ENCODE results near the gene RSRC2. TPM values are rescaled to one million over a fixed set of nuclear protein-coding genes. Genes with fewer than 3 reads are reported as not detected.

Gene RSRC2
- total RNA-seq, 1 experiment from 2014 or later = 68.7 TPM

- Histone ChIP-seq H2AFZ (ENCODE audit: low read depth, low read length, poor library complexity, severe bottlenecking) (no peak overlapping the region), H3K4me3 (replicated peaks in 1 of 2; ENCODE audit: low read depth in 1 of 2, low read length in 2 of 2) (no peak overlapping the region), H3K4me1 (ENCODE audit: control insufficient read depth in 1 of 2, insufficient read depth in 2 of 2, low read length in 2 of 2) (no peaks in the 10 kb centered on the region), H3K27ac (ENCODE audit: low read depth, low read length) (no peak overlapping the region), H3K36me3 (ENCODE audit: control insufficient read depth in 1 of 2, insufficient read depth in 2 of 2, low read length in 2 of 2) (peaks cover 85 to 87% of the 10 kb centered on the region in 2 experiments), H3K9ac (ENCODE audit: low read length) (no peak overlapping the region), H3K9me2 (ENCODE audit: insufficient read depth) (no peaks in the 10 kb centered on the region), H3K4me2 (ENCODE audit: low read length) (no peak overlapping the region), H3K9me3 (ENCODE audit: control insufficient read depth in 1 of 2, insufficient read depth in 1 of 2, low read depth in 1 of 2, low read length in 2 of 2) (no peaks in the 10 kb centered on the region), H4K20me1 (ENCODE audit: insufficient read depth) (peaks cover 25% of the 10 kb centered on the region; the same call in 1 of the 2 replicates), H3K27me3 (ENCODE audit: insufficient read depth, low read length) (no peaks in the 10 kb centered on the region), H3K79me2 (ENCODE audit: insufficient read depth, low read length) (peaks cover 97% of the 10 kb centered on the region)
- DNase-seq (ENCODE audit: low read depth, low spot score) = no peak
- CTCF ChIA-PET = no interaction called here
- POLR2A ChIA-PET = interaction anchor here (1.4 kb wide), 1 partner anchor 14 kb away, joined by 3 read pairs; the partner anchor contains the start of gene ZCCHC8
- RAD21 ChIA-PET (ENCODE audit: low non-redundant PET in 1 of 2, low total read pairs in 2 of 2, uncharacterized antibody in 2 of 2, unreplicated experiment in 2 of 2) = no interaction called here
- no TSS peak for BruUV-seq (replicated peaks)
- intact Hi-C loops (cut with micrococcal nuclease) = no loop called here
- no peak for ATAC-seq
- TF ChIP-seq SP1 (IDR thresholded peaks at IDR 0.05; ENCODE audit: low read depth) (no peak), POLR2AphosphoS5 (IDR thresholded peaks at IDR 0.05; ENCODE audit: low read depth, low read length) (no peak), CTCF (IDR thresholded peaks at IDR 0.05 in 2 of 3, conservative IDR thresholded peaks at IDR 0.05 in 1 of 3; ENCODE audit: borderline replicate concordance in 1 of 3, insufficient read depth in 1 of 3, low read depth in 2 of 3, low read length in 2 of 3) (no peak), ATF3 (IDR thresholded peaks at IDR 0.05) (no peak), JUND (IDR thresholded peaks at IDR 0.05) (no peak), ELF1 (IDR thresholded peaks at IDR 0.05; ENCODE audit: borderline replicate concordance, low read depth) (no peak)
These were observed 11.5 kb downstream of the RSRC2 start for GRCh38 chr12:122515275-122515674.

- ChIA-PET CTCF (no interaction called here), RAD21 (ENCODE audit: low non-redundant PET in 1 of 2, low total read pairs in 2 of 2, uncharacterized antibody in 2 of 2, unreplicated experiment in 2 of 2) (no interaction called here), POLR2A (interaction anchor here (1.2 to 3.3 kb wide), 4 partner anchors 10 to 17 kb away, joined by 4 to 14 read pairs (median 6); partner anchors contain the start of genes KNTC1, RSRC2 and ZCCHC8)
- BruUV-seq (replicated peaks) = no TSS peak
- H3K27me3 ChIP-seq (ENCODE audit: insufficient read depth, low read length) = no peaks in the 10 kb centered on the region
- H3K9me3 ChIP-seq (ENCODE audit: control insufficient read depth in 1 of 2, insufficient read depth in 1 of 2, low read depth in 1 of 2, low read length in 2 of 2) = no peaks in the 10 kb centered on the region
- H4K20me1 ChIP-seq (ENCODE audit: insufficient read depth) = peaks cover 20% of the 10 kb centered on the region; the same call in 1 of the 2 replicates
- intact Hi-C loops (cut with micrococcal nuclease) = no loop called here
- peaks cover 97% of the 10 kb centered on the region for H3K79me2 ChIP-seq (ENCODE audit: insufficient read depth, low read length)
- no peaks in the 10 kb centered on the region for H3K4me1 ChIP-seq (ENCODE audit: control insufficient read depth in 1 of 2, insufficient read depth in 2 of 2, low read length in 2 of 2)
- no peak overlapping the region for H2AFZ ChIP-seq (ENCODE audit: low read depth, low read length, poor library complexity, severe bottlenecking)
- H3K4me3 ChIP-seq (replicated peaks in 1 of 2; ENCODE audit: low read depth in 1 of 2, low read length in 2 of 2) = no peak overlapping the region
- no peak for ATAC-seq
- H3K9ac ChIP-seq (ENCODE audit: low read length) = no peak overlapping the region
- H3K27ac ChIP-seq (ENCODE audit: low read depth, low read length) = no peak overlapping the region
- no peak overlapping the region for H3K4me2 ChIP-seq (ENCODE audit: low read length)
- DNase-seq (ENCODE audit: low read depth, low spot score) = no peak
- no peaks in the 10 kb centered on the region for H3K9me2 ChIP-seq (ENCODE audit: insufficient read depth)
- peaks cover 82 to 88% of the 10 kb centered on the region in 2 experiments for H3K36me3 ChIP-seq (ENCODE audit: control insufficient read depth in 1 of 2, insufficient read depth in 2 of 2, low read length in 2 of 2)
- TF ChIP-seq SRF (IDR thresholded peaks at IDR 0.05; ENCODE audit: low read depth) = no peak
- TF ChIP-seq SIN3A (IDR thresholded peaks at IDR 0.05; ENCODE audit: low read depth) = no peak
- TF ChIP-seq ELF1 (IDR thresholded peaks at IDR 0.05; ENCODE audit: borderline replicate concordance, low read depth) = no peak
- TF ChIP-seq RAD21 (IDR thresholded peaks at IDR 0.05; ENCODE audit: low read depth) = no peak
- no peak for TF ChIP-seq EZH2 (IDR thresholded peaks at IDR 0.05)
- TF ChIP-seq EGR1 (IDR thresholded peaks at IDR 0.05; ENCODE audit: low read depth) = no peak
- TF ChIP-seq MAX (IDR thresholded peaks at IDR 0.05) = no peak
- TF ChIP-seq REST (IDR thresholded peaks at IDR 0.05; ENCODE audit: low read depth) = no peak
These were observed 13.1 kb downstream of the RSRC2 start for GRCh38 chr12:122513660-122514059.
